PC-3 (cell line): ENCODE measurements around the gene ZNF3.

Experiments used
- CTCF ChIP-seq: fragments of 300-600 bp; sonication (generic); conservative IDR thresholded peaks from 2 replicates; pipeline ENCODE4 v1.5.1; 2017; ENCODE audit warnings: antibody characterized with exemption, low read depth, mild to moderate bottlenecking, low read length
- EZH2 ChIP-seq: fragments of 300-600 bp; sonication (generic); IDR thresholded peaks from one replicate; pipeline ENCODE4 v1.6.1; 2017; ENCODE audit warnings: antibody characterized with exemption, mild to moderate bottlenecking, low read length; ENCODE audit not compliant: unreplicated experiment
- EZH2phosphoT487 ChIP-seq: fragments of 300-600 bp; sonication (generic); IDR thresholded peaks from 2 replicates; pipeline ENCODE4 v1.6.1; 2018; ENCODE audit warnings: mild to moderate bottlenecking, antibody characterized with exemption, low read length, borderline replicate concordance

- TF ChIP-seq CTCF, result no peak
- no peak for TF ChIP-seq EZH2
- no peak for TF ChIP-seq EZH2phosphoT487
Observed at GRCh38 chr7:100082978-100083377, 1.5 kb upstream of the ZNF3 start.
